Psoas muscle (tissue), 8 donors: ENCODE data around the gene CDH4. TPM values are rescaled to one million over a fixed set of nuclear protein-coding genes. Genes with fewer than 3 reads are reported as not detected.

ENCODE experiments used
- ATAC-seq, 4 donors: fragments of 200-7000 bp; cut with Tn5 transposase; one replicate each; pipeline ENCODE4 v1.9.1; 2020; ENCODE audit warnings: moderate library complexity in 3 of 4, mild to moderate bottlenecking in 2 of 4
- DNase-seq, 2 donors: peaks; one replicate each; pipeline ENCODE4 v3.0.0-alpha.2; 2020
- H3K27ac ChIP-seq: fragments of 200-600 bp; one replicate; pipeline ENCODE4 v1.8.0; 2022
- H3K27me3 ChIP-seq, 3 donors: fragments of 200-600 bp in 1 of 3; one replicate each; pipeline versions ENCODE4 v1.6.1 to v1.8.0; 2013 to 2022; ENCODE audit warnings: low read length in 2 of 3, mild to moderate bottlenecking in 2 of 3, moderate library complexity in 1 of 3; ENCODE audit not compliant: insufficient read depth in 3 of 3
- H3K36me3 ChIP-seq, 2 donors: fragments of 200-600 bp in 1 of 2; one replicate each; pipeline versions ENCODE4 v1.6.1 to v1.8.0; 2013 to 2022; ENCODE audit warnings: low read depth in 1 of 2, mild to moderate bottlenecking in 1 of 2, moderate library complexity in 1 of 2; ENCODE audit not compliant: insufficient read depth in 1 of 2
- H3K4me1 ChIP-seq: fragments of 200-600 bp; one replicate; pipeline ENCODE4 v1.8.0; 2022
- H3K4me3 ChIP-seq: fragments of 200-600 bp; one replicate; pipeline ENCODE4 v1.8.0; 2022; ENCODE audit warnings: mild to moderate bottlenecking
- H3K9me3 ChIP-seq: fragments of 200-600 bp; one replicate; pipeline ENCODE4 v1.8.0; 2022
- WGBS, 3 donors: extraction: QIAGEN DNeasy Blood & Tissue Kit; methylation state at CpG; one replicate each; pipeline versions ENCODE4 v1.1.6 to v1.1.7; 2013; 5-methylcytosine and 5-hydroxymethylcytosine counted together
- intact Hi-C, 2 donors: fragments of 100-400 bp; cut with DNase I; formaldehyde crosslinking; loops; one replicate each; pipeline versions ENCODE4 v1.11.0 to v1.14.2; 2022
- polyA plus RNA-seq, 3 donors: library from polyadenylated mRNA; stranded (reverse); fragments of 200-250 nt; gene quantifications; one replicate each; pipeline ENCODE4 v1.2.3, GENCODE V29; 2013
- total RNA-seq, 4 donors: library from RNA; stranded (reverse); fragmentation: NEBNext Ultra II Directional in 2 of 4; extraction: Animal tissue kit (Norgen Biotek cat#: 25700) in 2 of 4; gene quantifications; one replicate each; pipeline versions ENCODE4 v1.2.1 to v1.2.4, GENCODE V29; 2021 to 2023
- TF ChIP-seq, protein P1 (sequence below): fragments of 200-600 bp; IDR thresholded peaks from one replicate; pipeline ENCODE4 v1.8.0; 2022; ENCODE audit warnings: antibody characterized with exemption
- donor health status: healthy with polysubstance abuse.
- donor health status: DM: no; HTN: no; CAD: no; lungs with moderate emphysema.
- donor health status: Bipolar disorder and iron deficiency.
- donor health status: healthy.
- donor health status: DM: yes; HTN: yes; CAD: no.
- donor health status: DM: no; HTN: no; CAD: no.
- donor health status: DM: no; HTN: no; CAD: no.
- donor health status: DM: yes; HTN: yes; CAD: no.

Gene CDH4
- total and polyA plus RNA-seq, 7 donors: 0.26 to 1.0 (median 0.34) TPM

DNA sequence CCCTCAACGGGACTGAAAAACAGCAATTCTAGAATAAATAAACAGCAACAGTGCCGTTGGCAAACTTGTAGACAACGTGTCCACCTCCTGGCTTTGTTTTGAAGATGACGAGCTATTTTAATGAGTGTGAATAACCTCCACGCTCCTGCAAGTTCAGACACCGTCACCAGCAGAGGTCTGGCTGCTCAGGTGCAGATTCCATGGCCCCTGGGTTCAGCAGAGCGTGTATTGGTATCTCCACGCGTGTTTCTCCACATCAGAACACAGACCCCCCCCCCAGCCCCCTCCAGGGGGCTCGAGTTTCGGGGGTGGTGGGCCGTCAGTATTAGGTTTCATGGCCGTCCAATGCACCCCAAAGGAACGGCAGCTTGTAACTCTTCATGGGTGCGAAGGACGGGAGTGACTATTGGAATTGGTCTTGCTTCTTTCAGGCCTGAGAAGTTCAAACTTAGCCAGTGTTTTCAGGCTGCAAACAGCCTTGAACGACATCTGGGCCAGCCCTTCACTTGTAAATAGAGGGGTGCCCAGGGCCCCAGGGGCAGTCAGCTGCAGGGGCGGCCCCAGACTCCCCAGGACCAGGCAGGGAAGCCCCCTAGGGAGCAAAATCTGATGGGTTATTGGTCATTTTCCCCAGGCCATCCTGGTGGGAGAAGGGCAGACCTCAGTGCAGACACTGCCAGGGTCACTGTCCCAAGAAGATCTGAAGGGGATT is 505.1 kb downstream of the CDH4 start:
- Histone ChIP-seq H3K27ac (no peak overlapping the region), H3K9me3 (no peaks in the 10 kb centered on the region), H3K4me3 (no peak overlapping the region), H3K4me1 (no peaks in the 10 kb centered on the region), H3K27me3 (peaks cover 0 to 2% (median 0%) of the 10 kb centered on the region in 3 donors), H3K36me3 (no peaks in the 10 kb centered on the region)
- ATAC-seq (no peak), DNase-seq (peak in 1 of 2 donors; percentile 32)
- TF ChIP-seq, protein P1, sequence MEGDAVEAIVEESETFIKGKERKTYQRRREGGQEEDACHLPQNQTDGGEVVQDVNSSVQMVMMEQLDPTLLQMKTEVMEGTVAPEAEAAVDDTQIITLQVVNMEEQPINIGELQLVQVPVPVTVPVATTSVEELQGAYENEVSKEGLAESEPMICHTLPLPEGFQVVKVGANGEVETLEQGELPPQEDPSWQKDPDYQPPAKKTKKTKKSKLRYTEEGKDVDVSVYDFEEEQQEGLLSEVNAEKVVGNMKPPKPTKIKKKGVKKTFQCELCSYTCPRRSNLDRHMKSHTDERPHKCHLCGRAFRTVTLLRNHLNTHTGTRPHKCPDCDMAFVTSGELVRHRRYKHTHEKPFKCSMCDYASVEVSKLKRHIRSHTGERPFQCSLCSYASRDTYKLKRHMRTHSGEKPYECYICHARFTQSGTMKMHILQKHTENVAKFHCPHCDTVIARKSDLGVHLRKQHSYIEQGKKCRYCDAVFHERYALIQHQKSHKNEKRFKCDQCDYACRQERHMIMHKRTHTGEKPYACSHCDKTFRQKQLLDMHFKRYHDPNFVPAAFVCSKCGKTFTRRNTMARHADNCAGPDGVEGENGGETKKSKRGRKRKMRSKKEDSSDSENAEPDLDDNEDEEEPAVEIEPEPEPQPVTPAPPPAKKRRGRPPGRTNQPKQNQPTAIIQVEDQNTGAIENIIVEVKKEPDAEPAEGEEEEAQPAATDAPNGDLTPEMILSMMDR: no peak
- WGBS, 3 donors: 65 to 75% (median 73%) methylated on average over 18 of the region's 18 CpGs
- intact Hi-C loops: no loop called here

DNA sequence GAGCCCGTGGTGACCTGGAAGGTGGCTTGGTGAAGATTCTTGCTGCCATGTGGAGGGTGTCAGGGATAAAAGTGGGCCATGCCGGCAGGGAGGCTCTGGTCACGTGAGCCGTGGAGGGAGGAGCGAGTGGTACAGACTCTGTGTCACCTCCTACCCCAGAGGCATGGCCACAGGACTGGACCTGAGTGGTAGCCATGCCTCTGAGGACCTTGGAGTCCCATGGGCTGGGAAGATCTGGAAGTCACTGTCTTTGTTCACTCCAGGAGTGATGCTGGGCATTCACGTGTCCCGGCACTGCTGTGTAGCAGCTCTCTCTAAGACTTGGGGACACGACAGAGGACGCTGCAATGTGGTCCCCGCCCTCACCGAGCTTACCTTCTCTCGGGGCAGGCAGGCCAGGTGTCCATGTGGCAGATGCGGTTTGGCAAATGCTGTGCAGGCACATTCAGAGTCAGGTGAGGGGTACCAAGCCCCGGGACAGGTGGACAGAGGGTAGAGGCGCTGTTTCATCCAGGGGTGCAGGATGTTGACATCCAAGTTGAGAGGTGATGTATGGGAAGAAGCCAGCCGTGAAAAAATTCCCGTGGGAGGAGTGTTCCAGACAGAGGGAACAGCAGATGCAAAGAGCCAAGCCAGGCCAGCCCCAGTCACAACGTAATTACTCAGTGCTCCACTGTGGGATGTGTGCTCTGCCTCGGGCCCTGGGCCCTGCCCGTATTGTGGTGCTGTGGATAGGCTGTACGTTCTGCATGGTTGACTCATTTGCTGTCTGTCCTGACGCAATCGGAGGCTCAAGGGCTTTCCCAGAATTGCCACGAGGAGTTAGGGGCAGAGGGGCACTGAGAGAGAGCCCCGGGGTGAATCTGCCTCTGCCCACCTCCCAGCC is 505.9 kb downstream of the CDH4 start:
- TF ChIP-seq, protein P1: no peak
- intact Hi-C loops: no loop called here
- 81 to 84% (median 81%) methylated on average over 25 of the region's 25 CpGs for WGBS, 3 donors
- Histone ChIP-seq H3K27me3 (peaks cover 0 to 2% (median 0%) of the 10 kb centered on the region in 3 donors), H3K4me1 (no peaks in the 10 kb centered on the region), H3K36me3 (no peaks in the 10 kb centered on the region), H3K9me3 (no peaks in the 10 kb centered on the region), H3K27ac (no peak overlapping the region), H3K4me3 (no peak overlapping the region)
- DNase-seq (peak in 1 of 2 donors; percentile 30), ATAC-seq (no peak)

DNA sequence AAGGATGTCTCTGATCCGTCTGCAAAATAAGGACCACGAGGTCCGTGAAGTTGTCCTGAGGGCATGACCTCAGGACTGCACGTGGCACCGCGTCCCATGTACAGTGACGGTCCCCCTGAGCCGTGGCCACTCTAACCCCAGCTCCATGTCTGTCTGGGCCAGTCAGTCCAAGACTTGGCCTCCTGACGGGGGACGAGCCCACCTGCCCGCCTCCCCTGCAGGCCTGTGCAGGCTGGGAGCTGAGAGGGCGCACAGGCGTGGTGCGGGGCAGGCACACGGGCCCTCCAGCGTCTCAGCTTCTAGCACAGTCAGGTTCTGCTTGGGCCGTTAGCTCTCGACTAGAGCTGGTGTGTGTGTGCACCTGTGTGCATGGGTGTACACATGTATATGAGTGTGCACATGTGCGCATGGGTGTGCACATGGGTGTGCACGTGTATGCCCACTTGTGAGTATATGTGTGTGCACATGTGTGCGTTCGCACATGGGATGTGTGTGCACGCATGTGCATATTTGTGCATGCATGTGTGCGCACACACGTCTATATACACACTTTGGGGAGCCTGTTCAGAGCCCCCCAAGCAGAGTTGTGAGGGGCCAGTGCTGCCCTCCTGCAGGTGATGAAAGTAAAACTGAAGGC is 506.6 kb downstream of the CDH4 start:
- no peak overlapping the region for H3K4me3 ChIP-seq
- H3K36me3 ChIP-seq: no peaks in the 10 kb centered on the region
- H3K27me3 ChIP-seq: peaks cover 0 to 2% (median 0%) of the 10 kb centered on the region in 3 donors
- WGBS, 3 donors: 93 to 94% (median 94%) methylated on average over 25 of the region's 25 CpGs
- H3K9me3 ChIP-seq: no peaks in the 10 kb centered on the region
- ATAC-seq: no peak
- no peak overlapping the region for H3K27ac ChIP-seq
- intact Hi-C loops: no loop called here
- TF ChIP-seq, protein P1: no peak
- DNase-seq: peak in 1 of 2 donors; percentile 12
- H3K4me1 ChIP-seq: no peaks in the 10 kb centered on the region

DNA sequence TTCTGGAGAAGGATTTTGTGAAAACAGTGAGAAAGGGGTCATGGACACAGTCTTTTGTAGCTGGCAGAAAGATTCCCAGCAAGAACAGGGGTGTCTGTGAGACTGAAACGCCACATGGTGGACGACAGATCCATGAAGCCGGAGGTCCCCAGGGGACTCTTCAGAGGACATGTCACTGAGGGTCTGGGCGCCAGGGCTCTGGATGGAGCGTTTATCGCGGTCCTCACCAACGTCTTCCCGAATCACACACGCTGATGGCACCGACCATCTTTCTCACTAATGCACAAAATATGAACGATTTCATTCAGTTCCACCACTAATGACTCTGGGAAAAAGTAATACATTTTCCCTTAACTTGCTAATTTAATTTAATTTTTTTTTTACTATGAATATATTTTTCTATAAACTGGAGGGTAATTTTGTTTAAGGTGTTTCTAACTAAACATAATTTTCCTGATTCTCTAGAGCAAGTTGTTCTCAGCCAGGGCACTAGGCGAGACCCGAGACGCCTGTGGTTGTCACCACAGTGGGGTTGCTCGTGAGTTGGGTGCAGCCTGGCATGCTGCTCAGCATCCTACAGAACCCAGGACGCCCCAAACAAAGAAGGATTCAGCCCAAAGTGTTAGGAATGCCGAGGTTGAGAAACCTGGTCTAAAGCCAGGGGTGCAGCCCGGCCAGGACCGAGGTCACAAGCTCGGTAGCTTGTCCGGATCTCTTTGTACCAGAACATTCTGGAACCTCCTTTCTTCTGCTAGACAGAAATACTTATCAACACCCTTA is 507.4 kb downstream of the CDH4 start:
- TF ChIP-seq, protein P1: no peak
- H3K9me3 ChIP-seq: no peaks in the 10 kb centered on the region
- no peaks in the 10 kb centered on the region for H3K36me3 ChIP-seq
- no peaks in the 10 kb centered on the region for H3K4me1 ChIP-seq
- no peak overlapping the region for H3K4me3 ChIP-seq
- no peak overlapping the region for H3K27ac ChIP-seq
- ATAC-seq (no peak), DNase-seq (peak in 1 of 2 donors; percentile 23)
- intact Hi-C loops: no loop called here
- 72 to 78% (median 78%) methylated on average over 22 of the region's 22 CpGs for WGBS, 3 donors
- H3K27me3 ChIP-seq: no peaks in the 10 kb centered on the region
